A172 (cell line): ENCODE results near the gene BAX. TPM values are rescaled to one million over a fixed set of nuclear protein-coding genes. Genes with fewer than 3 reads are reported as not detected.
A peak's percentile ranks its signal among the peaks of the same experiment; 100 is the strongest.

Experiments used
- DNase-seq: peaks from one replicate; pipeline ENCODE4 v3.0.0-alpha.2; 2015; ENCODE audit warnings: low spot score
- total RNA-seq: library from RNA; depleted of rRNA; stranded (reverse); fragments of >200 nt; shearing (Covaris generic); gene quantifications from 2 replicates; pipeline ENCODE4 v1.2.3, GENCODE V29; 2014

Gene BAX
- total RNA-seq, 1 experiment from 2014 or later = 32.4 TPM

DNA sequence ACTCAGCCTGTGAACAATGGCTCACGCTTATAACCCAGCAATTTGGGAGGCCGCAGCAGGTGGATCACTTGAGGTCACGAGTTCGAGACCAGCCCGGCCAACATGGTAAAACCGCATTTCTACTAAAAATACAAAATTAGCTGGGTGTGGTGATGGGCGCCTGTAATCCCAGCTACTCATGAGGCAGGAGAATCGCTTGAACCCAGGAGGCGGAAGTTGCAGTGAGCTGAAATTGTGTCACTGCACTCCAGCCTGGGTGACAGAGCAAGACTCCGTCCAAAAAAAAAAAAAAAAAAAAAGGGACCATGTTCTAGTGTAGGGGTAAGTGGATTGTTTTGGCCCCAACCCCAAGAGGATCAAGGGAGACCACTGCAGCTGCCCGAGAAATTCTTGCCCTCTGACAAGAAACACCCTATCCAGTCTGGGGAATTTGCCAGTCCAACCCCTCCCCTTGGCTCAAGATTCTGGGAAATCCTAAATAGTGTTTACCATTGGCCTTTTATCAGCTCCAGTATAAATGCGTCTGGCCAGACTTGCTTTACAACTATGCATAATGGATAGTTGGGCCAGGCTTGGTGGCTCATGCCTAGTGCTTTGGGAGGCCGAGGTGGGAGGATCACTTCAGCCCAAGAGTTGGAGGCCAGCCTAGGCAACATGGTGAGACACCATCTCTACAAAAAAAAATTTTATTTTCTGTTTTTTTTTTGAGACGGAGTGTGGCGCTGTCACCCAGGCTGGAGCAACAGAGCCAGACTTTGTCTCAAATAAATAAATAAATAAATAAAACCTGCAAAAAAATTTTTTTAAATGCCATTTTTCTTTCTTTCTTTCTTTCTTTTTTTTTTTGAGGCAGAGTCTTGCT is 26.3 kb upstream of the BAX start:
- DNase-seq = no peak

DNA sequence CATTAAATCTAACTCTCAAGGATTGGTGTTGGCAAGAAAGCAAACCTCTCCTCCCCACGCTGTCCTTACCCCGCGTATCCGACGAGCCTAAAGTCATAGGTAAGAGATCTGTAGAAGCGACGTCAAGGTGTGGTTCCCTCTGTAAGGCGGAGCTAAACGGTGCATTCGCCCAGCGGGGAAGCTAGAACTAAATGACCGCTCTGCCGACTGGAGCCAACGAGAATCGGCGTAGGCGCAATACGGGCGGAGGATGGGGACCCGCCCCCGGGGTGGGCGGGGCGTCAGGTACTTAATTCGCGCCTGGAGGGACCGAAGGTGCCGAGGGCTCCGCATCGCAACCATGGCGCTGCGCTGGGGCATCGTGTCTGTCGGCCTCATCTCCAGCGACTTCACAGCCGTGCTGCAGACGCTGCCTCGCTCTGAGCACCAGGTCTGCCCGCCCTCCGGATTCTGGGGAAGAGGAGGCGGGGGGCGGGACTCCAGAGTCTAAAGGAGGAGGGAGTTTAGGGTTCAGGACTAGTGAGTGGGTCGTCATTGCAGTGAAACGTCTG is 21.2 kb upstream of the BAX start, which contains the start of gene DHDH:
Gene DHDH, plus strand, starts transcription at position 318 of the 551 bp plus-strand sequence. Its CDS starts 23 bp downstream, at position 341.
- peak; percentile 44 for DNase-seq

DNA sequence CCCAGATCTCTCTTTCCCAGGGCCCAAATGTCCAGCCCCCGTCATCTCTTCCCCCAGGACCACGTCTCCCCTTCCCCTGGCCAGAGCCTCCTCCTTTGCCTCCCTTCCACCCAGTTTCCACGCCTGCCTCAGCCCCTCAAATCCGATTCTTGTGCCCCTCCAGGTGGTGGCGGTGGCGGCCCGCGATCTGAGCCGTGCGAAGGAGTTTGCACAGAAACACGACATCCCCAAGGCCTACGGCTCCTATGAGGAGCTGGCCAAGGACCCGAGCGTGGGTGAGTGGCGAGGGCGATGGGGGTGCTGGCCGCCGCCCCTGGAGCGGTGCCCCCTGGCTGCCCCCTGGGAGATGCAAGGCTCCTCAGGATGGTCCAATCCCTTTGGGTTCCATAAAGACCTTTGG is 19.8 kb upstream of the BAX start:
- no peak for DNase-seq

DNA sequence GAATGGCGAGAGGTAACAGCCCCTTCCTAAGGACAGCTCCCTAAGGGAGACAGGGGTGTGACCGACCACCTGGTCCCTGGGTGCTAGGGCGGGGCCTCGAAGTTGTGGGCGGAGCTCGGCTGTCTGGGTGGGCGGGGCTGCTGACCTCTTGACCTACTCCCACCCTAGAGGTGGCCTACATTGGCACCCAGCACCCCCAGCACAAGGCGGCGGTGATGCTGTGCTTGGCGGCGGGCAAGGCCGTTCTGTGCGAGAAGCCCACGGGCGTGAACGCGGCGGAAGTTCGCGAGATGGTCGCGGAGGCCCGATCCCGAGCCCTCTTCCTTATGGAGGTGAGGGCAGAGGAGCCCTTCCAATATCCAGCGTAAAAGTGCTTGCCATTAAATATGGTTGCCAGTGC is 18.8 kb upstream of the BAX start:
- DNase-seq = no peak

DNA sequence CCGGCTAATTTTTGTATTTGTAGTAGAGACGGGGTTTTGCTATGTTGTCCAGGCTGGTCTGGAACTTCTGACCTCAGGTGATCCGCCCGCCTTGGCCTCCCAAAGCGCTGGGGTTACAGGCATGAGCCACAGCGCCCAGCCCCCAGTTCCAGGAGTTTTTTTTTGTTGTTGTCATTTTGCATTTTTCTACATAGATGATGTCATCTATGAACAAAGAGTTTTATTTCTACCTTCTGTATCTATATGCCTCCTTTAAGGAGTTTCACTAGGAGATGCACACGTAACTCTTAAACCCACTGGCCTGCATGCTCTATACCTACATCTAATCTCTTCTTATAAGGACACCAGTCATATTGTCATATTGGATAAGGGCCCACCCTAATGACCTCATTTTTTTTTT is 16.4 kb upstream of the BAX start:
- no peak for DNase-seq

DNA sequence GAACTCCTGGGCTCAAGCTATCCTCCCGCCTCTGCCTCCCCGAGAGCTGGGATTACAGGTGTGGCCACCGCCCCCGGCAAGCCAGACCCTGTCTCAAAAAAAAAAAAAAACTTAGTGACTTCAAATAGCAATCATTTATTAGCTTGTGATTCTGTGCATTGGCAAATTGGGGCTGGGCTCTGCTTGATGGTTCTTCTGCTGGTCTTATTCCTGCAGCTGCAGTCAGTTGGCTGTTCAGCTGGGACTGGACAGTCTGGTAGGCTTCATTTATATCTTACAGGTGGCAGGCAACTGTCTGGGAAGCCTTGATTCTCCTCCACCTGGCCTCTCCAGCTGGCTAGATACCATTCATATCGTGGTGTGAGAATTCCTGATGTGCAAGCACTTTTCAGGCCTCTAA is 13.8 kb upstream of the BAX start:
- no peak for DNase-seq

DNA sequence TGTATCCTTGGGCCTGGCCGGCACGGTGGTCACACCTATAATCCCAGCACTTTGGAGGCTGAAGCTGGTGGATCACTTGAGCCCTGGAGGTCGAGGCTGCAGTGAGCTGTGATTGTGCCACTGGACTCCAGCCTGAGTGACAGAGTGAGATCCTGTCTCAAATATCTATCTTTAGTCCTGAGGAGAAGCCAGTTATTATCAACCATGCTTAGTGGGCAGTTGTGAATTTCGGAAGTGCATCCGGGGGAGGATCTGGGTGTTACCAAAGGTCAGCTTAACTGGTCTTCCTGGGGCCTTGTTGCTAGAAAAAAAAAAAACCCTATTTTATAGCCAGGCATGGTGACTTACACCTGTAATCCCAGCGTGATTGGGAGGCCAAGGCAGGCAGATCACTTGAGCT is 11.6 kb upstream of the BAX start:
- no peak for DNase-seq

DNA sequence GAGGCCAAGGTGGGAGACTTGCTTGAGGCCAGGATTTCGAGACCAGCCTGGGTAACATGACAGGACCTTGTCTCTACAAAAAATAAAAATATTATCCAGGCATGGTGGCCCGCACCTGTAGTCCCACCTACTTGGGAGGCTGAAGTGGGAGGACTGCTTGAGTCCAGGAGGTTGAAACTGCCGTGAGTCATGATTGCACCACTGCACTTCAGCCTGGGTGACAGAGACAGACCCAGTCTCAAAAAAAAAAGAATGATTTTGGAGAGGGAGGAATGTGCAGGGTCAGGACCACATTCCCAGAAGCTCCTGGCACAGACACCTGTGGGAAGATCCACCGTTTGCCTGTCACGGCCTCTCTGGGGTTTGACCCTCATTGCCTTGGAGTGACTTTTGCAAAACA is 9.3 kb upstream of the BAX start:
- no peak for DNase-seq

DNA sequence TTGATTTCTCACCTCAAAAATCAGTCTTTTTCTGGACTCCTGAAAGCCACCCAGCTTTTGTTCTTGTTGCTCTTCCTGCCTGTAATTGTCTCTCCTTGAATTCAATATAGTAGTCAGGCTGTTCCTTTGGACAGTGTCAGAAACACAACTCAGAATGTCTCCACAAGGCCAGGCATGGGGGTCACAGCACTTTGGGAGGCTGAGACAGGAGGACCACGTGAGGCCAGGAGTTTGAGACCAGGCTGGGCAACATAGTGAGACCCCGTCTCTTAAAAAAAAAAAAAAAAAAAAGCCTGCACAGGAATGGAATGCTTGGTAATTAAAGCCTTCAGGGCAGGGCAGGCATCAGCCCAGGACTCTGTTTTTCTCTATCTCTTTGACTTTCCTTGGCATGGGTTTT is 8.9 kb upstream of the BAX start:
- no peak for DNase-seq

DNA sequence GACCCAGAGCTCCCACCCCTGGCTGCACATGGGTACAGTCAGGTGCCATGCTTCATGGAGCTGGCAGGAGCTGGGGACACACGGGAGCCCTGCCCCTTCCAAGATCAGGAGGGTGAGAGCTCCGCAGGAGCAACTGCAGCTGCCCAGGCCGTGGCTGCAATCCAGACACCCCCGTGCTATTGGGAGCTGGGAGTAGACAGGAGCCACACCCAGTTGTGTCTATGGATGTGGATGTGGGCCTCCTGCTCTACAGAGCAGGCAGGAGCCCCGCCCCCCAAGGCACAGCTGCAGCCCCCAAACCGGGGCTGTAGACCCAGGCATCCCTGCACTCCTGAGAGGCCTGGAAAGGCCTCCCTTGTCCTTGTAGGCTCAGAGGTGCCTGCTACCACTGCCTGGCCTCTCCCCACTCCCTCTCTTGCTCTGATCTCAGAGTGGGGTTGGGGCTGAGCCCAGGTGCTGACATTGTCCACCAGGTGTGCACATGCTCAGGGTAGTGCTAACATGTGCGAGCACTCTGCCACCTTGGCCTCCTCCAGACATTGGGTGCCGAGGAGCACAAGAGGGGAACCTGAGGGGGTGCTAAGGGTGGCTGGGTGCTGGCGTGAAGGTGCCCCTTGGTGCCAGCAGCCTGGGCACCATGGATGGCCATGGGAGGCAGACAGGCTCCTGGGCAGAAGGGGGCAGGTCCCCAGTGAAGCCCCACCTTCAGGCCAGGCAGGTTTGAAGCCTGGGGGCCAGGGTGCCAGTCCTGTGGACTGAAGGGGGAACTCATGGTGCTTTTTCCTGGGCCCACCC is 8.0 kb upstream of the BAX start:
- DNase-seq = no peak

DNA sequence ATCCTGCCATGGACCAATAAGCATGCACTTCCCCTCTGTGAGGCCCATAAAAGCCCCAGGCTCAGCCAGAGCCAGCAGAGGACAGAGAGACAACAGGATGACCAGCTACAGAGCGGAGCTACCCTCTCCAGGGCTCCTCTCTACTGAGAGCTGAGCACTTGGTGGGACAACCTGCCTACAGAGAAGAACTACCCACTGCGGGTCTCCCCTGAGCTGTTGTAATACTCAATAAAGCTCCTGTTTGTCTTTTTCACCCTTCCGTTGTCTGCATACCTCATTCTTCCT is 7.5 kb upstream of the BAX start:
- DNase-seq = no peak

DNA sequence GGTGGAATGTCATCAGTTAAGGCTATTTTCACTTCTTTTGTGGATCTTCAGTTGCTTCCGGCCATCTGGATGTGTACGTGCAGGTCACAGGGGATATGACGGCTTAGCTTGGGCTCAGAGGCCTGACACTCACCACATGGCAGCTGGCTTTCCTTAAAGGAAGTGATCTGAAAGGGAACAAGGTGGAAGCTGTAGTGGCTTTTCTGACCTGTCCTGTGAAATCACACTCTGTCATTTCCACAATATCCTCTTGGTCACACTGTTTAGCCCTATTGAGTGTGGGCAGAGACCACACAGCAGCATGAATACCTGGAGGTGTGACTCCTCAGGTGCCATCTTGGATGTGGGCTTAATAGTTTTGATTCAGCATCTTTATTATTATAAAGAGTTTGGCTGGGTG is 4.5 kb upstream of the BAX start:
- no peak for DNase-seq

DNA sequence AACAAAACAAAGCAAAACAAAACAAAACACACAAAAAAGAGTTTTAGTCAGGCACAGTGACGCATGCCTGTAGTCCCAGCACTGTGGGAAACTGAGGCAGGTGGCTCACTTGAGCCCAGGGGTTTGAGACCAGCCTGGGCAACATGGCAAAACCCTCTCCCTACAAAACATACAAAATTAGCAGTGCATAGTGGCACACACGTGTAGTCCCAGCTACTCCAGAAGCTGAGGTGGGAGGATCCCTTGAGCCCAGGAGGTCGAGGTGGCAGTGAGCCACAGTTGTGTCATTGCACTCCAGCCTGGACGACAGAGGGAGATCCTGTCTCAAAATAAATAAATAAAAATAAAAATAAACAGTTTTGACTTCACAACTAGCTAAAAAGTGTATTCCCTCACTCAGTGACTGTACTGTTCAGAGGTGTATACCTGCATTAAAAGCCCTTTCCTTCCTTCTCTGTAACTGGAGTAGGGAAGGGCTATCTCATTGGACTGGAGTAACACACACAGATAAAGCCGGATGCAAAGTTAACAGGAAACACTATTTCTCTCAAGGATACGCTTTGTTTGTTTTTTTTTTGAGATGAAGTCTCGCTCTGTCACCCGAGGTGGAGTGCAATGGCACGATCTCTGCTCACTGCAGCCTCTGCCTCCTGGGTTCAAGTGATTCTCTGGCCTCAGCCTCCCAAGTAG is 3.7 kb upstream of the BAX start:
- no peak for DNase-seq

DNA sequence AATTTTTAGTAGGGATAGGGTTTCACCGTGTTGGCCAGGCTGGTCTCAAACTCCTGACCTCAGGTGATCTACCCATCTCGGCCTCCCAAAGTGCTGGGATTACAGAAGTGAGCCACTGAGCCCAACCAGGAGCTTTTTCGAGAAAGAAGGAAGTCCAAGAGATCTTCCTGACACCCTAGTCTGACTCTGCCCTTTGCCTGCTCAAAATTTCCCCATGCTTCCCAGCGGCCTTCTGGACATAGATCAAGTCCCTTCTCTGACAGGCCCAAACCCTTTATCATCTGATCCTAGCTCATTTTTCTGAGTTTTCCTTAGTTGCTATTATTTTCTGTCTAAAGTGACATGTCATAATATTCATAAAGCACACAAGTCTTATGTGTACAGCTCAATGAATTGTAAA is 1.5 kb upstream of the BAX start:
- DNase-seq = no peak

DNA sequence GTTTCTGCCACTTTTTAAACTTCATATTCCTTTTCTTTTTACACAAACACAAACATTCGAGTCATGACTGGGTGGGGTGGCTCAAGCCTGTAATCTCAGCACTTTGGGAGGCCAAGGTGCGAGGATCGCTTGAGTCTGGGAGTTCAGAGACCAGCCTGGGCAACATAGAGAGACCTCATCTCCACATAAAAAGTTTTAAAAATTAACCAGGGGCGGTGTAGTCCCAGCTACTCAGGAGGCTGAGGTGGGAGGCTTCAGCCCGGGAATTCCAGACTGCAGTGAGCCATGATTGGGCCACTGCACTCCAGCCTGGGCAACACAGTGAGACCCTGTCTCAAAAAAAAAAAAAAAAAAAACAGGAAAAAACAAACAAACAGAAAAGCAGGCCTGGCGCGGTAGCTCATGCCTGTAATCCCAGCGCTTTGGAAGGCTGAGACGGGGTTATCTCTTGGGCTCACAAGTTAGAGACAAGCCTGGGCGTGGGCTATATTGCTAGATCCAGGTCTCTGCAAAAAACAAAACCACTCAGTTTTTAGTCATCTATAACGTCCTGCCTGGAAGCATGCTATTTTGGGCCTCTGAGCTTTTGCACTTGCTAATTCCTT is 583 bp upstream of the BAX start:
- no peak for DNase-seq

DNA sequence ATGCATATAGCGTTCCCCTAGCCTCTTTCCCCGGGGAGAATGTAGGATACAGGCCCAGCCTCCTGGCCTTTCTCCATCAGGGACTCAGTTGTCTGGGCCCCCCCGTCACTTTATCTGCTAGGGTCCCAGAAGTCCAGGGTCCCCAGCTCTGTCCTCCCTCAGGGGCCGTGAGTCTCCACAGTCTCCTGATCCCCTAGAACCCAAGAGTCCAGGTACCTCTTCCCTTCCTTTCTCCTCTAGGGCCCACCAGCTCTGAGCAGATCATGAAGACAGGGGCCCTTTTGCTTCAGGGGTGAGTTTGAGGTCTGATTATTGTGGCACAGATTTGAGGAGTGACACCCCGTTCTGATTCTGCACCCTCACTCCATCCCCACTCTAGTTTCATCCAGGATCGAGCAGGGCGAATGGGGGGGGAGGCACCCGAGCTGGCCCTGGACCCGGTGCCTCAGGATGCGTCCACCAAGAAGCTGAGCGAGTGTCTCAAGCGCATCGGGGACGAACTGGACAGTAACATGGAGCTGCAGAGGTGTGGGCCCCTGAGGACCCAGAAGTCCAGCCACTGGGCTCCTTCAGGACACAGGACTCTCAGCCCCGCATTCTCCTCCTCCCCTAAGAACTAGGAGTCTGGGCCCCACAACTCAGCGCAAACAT is 758 bp downstream of the BAX start:
- DNase-seq = no peak

DNA sequence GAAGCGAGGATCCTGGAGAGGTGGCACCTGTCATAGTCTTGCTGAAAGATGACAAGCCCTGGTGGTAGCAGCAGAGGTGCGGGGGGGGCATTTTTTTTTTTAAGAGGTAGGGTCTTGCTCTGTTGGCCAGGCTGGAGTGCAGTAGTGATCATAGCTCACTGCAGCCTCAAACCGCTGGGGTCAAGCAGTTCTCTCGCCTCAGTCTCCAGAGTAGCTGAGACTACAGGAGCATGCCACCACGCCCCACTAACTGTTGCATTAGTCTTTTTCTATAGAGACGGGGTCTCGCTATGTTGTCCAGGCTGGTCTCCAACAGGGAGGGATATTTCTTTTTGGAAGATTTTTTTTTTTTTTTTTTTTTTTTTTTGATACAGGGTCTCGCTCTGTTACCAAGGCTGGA is 3.3 kb downstream of the BAX start:
- no peak for DNase-seq

DNA sequence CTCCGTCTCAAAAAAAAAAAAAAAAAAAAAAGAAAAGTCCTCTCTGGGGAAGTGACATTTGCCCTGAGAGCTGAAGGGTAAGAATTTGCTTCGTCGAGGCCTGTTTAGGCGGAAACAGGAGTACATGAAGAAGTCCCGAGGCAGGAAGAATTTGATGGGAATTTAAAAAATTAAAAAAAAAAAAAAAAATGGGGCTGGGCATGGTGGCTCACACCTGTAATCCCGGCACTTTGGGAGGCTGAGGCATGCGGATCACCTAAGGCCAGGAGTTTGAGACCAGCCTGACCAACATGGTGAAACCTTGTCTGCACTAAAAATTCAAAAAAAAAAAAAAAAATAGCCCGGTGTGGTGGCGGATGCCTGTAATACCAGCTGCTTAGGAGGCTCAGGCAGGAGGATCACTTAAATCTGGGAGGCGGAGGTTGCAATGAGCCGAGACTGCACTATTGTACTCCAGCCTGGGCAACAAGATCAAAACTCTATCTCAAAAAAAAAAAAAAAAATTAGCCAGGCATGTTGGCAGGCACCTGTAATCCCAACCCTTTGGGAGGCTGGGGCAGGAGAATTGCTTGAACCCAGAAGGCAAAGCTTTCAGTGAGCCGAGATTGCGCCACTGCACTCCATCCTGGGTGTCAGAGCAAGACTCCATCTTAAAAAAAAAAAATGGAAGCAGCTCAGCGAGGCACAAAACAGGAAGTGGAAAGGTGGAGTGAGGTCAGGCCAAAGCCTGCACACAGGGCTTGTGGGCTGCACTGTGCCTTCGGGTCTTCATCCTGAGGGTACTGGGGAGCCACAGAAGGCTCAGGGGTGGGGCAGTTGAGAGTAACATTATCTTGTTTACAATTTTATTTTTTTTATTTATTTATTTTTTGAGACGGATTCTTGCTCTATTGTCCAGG is 4.9 kb downstream of the BAX start:
- DNase-seq = no peak

DNA sequence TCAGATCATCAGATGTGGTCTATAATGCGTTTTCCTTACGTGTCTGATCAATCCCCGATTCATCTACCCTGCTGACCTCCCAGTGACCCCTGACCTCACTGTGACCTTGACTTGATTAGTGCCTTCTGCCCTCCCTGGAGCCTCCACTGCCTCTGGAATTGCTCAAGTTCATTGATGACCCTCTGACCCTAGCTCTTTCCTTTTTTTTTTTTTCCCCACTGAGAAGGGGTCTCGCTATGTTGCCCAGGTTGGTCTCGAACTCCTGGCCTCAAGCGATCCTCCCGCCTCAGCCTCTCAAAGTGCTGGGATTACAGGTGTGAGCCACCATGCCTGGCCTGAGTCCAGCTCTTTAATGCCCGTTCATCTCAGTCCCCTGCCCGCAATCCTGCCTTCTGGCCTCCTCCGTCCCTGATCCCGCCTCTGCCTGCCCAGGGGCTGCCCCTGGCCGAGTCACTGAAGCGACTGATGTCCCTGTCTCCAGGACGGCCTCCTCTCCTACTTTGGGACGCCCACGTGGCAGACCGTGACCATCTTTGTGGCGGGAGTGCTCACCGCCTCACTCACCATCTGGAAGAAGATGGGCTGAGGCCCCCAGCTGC is 6.5 kb downstream of the BAX start:
- no peak for DNase-seq

DNA sequence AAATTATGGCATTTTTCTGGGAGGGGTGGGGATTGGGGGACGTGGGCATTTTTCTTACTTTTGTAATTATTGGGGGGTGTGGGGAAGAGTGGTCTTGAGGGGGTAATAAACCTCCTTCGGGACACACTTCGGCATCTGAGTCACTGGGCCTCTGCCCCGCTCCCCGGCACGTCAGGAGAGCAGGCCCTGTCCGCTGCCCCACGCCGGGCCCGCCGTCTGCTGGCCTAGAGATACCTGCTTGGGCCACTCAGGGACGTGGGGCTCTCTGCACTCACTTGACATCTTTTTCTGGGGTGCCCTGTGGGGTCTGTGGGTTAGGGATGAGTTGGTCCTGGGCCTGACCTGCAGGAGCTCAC is 7.0 kb downstream of the BAX start:
- DNase-seq = no peak
